Measurements from ENCODE around the gene ST7. TPM values are rescaled to one million over a fixed set of nuclear protein-coding genes. Genes with fewer than 3 reads are reported as not detected.

Gene ST7
- polyA plus RNA-seq, 1 donor, result 26.9 TPM

- no peak for DNase-seq
These were observed 204.2 kb downstream of the ST7 start for GRCh38 chr7:117157241-117158209.

GRCh38 chr7:117158941-117159697 is 205.8 kb downstream of the ST7 start:
- no peak for DNase-seq

DNA sequence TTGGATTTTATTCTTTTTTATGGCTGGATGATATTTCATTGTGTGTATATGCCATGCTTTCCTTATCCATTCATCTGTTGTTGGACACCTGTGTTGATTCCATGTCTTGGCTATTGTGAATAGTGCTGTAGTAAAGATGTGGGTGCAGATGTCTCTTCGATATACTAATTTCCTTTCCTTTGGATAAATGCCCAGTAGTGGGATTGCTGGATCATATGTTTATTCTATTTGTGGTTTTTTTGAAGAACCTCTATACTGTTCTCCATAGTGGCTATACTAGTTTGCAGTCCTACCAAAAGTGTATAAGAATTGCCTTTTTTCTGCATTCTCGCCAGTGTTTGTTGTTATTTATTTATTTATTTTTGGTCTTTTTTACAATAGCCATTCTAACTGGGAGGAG is 209.8 kb downstream of the ST7 start:
- no peak for DNase-seq

DNA sequence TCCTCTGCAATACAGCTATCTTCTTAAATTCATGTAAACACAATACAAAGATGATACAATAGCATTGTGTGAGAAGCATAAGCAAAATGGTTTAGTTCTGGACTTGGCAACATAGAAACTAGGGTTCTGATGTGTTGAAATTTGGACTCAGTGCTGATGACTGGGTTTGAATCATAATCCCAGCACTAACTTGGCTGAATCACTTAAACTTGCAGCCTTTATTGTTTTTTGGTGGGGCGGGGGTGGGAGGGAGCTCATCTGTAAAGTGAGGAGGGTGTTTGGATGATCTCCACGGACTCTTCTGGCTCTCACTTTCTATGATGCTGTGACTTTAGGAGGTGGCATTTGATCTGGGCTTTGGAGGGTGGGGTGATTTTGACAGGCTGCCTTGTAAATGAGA is 211.3 kb downstream of the ST7 start:
- DNase-seq, result no peak

- DNase-seq, result no peak
These were observed 212.4 kb downstream of the ST7 start for GRCh38 chr7:117165656-117166055.

- peak; percentile 19 for DNase-seq
These were observed 216.6 kb downstream of the ST7 start for GRCh38 chr7:117169907-117170306.

GRCh38 chr7:117171106-117171505 is 217.8 kb downstream of the ST7 start:
- DNase-seq, result no peak

DNA sequence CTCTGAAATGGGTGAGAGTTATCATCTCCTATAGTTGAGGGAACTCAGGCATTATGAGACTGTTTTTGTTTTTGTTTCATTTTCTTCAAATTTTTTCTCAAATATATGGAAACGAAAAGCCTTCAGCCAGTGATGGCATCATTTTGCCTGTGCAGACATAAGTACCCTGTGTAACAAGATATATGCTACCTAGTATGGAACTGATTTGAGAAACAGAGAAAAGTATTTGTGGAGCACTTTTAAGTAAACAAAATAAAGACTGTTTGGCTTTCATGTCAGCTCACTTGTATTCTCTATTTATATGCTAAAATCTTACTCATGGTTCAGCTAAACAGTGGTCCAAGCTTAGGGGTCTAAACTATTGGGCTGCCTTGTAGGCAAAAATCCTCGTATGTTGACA is 219.0 kb downstream of the ST7 start:
- no peak for DNase-seq

DNA sequence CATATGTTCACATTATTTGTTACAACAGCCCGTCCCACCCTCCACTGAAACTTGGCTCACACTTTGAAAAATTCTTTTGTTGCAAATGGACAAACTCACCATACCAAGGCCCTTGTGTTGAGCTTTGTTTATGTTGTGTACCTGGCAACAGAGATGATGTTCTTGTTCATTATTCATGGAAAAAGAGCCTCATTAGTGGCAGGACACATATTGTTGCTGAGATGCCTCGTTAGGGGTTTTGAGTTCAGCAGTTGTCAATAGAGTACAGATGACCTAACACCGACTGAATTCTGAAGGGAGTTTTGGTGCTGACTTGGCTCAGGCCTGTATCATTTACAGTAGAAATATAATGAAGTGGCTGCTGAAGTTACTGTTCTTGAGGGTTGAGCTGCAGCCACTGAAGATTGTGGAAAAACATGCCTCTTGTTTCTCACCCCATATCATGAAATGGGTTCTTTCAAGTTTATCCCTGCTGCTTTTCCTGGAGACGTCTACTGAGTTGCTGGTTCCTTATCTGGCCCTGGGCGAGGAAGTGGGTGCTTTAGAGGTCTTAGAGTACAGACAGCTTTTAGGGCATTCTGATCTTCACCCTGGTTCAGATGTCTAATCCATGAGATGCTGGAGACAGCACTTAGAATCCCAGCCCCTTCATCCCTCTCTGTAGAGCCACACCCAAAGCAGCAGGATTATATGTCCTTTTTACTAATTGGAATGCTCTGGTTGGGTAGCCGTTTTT is 219.9 kb downstream of the ST7 start:
- DNase-seq, result no peak

- no peak for DNase-seq
These were observed 222.9 kb downstream of the ST7 start for GRCh38 chr7:117176206-117176605.

- DNase-seq, result no peak
These were observed 225.3 kb downstream of the ST7 start for GRCh38 chr7:117178600-117178999.

- DNase-seq, result no peak
These were observed 226.4 kb downstream of the ST7 start for GRCh38 chr7:117179701-117180100.

DNA sequence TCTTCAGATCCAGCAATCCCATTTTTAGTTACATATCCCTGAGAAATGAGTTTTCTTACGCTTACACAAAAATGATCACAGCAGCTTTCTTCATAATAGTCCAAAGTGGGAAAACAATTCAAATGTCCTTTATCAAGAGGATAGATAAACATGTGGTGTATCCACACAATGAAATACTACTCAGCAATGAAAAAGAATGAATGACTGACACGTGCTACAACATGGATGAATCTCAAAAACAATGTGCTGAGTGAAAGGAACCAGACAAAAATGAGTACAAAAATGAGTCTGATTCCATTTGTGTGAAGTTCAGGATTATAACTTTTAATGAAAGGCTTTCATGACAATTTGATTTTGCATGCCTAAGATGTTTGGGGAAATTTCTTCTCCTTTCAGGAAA is 230.4 kb downstream of the ST7 start:
- no peak for DNase-seq

DNA sequence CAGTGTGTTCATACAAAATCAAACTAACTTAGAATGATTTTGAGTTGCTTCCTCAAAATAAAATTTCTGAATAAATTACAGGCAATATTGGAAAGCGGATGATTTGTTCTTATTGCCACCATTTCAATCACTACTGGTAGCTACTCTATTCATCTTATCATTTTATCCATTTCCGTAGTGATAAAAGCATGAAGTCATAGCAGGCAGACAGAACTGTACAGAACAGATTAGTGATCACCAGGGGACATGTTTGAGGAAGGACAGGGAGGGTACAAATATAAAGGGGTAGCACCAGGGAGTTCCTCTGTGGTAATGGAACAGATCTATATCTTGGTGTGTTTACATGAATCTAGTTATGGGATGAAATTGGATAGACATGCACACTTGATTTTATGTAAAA is 231.1 kb downstream of the ST7 start:
- DNase-seq, result no peak

DNA sequence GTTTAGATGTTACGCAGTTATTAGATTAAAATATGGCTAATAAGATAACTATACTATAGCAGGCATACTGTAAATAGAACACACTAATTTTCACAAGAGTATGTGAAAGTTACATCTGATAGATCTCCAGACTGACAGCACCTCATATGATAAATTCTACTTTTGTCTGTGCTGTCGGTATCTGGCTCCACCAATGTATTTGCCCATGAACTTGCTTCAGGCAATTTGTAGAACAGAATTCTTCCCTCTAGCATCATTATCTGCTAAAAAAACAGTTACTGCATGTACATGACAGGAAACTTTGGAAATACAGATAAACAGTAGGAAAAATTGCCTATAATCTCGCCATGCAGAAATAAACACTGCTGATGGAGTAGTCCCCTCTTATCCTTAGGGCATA is 231.8 kb downstream of the ST7 start:
- no peak for DNase-seq

DNA sequence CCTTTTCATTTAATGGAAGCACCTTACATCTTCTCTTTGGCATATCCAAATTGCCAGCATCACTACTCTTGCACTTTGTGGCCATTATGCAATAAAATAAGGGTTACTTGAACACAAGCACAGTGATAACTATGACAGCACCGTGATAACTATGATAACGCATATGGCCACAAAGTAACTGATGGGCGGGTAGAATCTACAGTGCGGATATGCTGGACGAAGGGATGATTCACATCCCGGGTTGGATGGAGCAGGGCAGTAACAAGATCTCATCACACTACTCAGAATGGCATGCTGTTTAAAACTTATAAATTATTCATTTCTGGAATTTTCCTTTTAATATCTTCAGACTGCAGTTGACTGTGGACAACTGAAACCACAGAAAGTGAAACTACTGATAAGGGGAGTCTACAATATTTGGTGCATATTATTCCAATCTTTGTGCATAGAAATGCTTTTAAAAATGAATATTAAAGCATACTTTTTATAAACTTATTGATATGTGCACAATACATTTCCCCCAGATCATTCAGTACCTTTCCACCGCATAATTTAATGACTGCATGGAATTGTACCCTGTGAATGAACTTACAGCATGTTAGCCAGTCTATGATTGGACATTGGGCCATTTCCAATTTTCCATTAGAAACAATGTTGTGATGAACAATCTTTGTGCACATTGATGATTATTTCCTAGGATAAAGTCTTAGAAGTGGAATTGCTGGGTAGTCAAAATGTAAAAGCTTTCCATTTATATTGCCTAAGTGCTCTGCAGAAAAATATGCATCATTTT is 233.1 kb downstream of the ST7 start:
- DNase-seq, result no peak

DNA sequence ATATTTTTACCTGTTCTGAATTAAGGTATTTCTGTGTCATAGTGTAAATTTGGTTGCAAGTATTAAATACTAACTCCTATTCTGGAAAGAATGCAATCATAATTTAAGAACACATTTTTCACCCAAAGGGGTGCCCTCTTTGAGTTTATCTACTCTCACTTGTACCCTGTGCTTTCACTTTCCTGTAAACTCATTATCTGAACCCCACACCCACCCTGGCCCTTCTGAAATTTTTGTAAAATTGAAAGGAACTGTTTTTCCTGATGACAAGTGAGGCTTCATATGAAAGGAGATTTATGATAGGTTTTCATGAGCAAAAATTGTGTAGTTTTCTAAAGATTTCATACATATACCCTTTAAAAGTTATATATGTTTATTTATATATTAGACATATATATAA is 235.1 kb downstream of the ST7 start:
- DNase-seq, result no peak

DNA sequence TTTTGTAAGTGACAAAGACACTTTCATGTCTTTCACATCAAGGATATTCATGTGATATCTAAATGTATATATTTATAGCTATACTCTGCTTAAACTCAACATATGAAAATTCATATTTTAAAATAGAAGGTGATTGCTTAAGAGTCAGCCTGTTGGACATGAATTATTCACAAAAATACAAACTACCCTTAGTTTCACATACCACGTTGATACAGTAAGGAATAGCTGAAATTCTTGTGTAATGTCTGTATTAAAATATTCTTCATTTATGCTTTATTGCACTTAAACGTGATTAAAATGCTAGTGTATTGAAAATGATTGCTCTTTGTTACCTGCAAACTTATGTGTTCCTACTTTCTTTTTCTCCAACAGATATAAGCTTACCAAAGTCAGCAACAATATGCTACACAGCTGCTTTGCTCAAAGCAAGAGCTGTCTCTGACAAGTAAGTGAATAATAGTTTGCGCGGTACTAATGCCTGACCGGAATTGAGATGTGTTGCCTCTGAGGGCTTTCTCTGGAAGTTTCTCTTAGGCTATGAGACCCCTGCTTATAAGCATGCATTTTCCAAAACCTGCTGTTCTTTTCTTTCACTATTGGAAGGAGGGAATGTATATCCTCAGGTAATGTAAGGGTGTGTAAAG is 235.8 kb downstream of the ST7 start:
- no peak for DNase-seq

DNA sequence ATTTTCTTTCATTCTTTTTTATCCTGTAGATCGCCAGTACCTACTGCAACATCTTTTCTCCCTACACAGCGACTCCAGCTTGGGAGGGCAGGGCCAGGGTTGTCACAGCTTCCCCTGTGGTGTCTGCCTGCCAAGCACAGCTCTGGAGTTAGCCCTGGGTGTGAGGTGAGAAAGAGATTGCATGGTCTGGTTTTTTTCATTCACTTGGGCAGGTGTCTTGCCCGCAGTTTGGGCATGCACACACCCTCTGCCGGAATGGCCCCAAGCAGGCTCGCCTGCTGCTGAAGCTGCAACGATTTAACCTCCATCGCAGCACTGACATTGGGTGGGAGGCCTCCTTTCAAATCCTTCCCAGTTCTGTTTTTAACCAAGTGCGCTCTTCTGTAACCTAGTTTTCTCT is 236.8 kb downstream of the ST7 start:
- DNase-seq, result no peak

- no peak for DNase-seq
These were observed 237.6 kb downstream of the ST7 start for GRCh38 chr7:117190746-117191435.

DNA sequence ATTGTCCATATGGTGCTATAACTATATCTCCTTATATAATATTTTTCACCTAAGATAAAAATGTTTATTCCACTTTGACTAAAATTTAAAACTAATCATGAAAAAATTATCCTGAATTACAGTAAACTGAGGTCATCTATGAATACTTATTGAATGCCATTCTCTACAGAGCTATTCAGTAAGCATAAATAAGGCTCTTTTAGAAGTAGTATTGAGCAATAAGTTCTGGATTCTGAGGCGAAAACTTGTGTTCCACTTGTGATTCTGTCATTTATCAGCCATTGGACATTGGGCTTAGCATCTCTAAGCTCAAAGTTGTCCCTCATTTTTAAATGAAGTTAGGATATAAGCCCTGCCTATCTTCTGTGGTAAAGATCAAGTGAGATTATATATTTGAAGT is 238.8 kb downstream of the ST7 start:
- no peak for DNase-seq
